ENCODE data around the gene SEC14L5. TPM values are rescaled to one million over a fixed set of nuclear protein-coding genes. Genes with fewer than 3 reads are reported as not detected.

Gene SEC14L5
- 0.09 and 0.28 TPM in 2 replicates for total RNA-seq

GRCh38 chr16:4957720-4958509, at the start of gene SEC14L5:
Gene SEC14L5, plus strand, starts transcription at chr16:4958330. Its CDS starts 994 bp downstream, at chr16:4959324.

GRCh38 chr16:4936991-4937781, 20.9 kb upstream of the SEC14L5 start, which contains the start of gene PPL:
Gene PPL, minus strand, starts transcription at chr16:4937148. Its CDS starts 103 bp downstream, at chr16:4937045.

GRCh38 chr16:5033256-5034166, 75.4 kb downstream of the SEC14L5 start, which contains the start of gene NAGPA:
Gene NAGPA, minus strand, starts transcription at chr16:5033935. Its CDS starts 21 bp downstream, at chr16:5033914.

GRCh38 chr16:5065813-5066212, 107.7 kb downstream of the SEC14L5 start, which contains the start of gene C16orf89:
Gene C16orf89, minus strand, starts transcription at chr16:5065956. Its CDS starts 48 bp downstream, at chr16:5065908.

Other genes with a start within 250 kb of the SEC14L5 start
- gene ANKS3, start 224.1 kb upstream of the SEC14L5 start, total RNA-seq, result 26.0 and 32.0 TPM in 2 replicates
- gene DNAAF8, start 223.8 kb upstream of the SEC14L5 start, total RNA-seq, result 1.4 and 1.7 TPM in 2 replicates
- gene ZNF500, start 191.2 kb upstream of the SEC14L5 start, total RNA-seq, result 5.0 and 8.1 TPM in 2 replicates
- not detected in 2 replicates for gene SEPTIN12, start 170.0 kb upstream of the SEC14L5 start, total RNA-seq
- gene SMIM22, start 163.0 kb upstream of the SEC14L5 start, total RNA-seq, result not detected in 2 replicates
- gene ROGDI, start 155.7 kb upstream of the SEC14L5 start, total RNA-seq, result 7.8 and 12.1 TPM in 2 replicates
- 33.1 and 42.1 TPM in 2 replicates for gene GLYR1, start 111.0 kb upstream of the SEC14L5 start, total RNA-seq
- 13.4 and 16.5 TPM in 2 replicates for gene UBN1, start 110.8 kb upstream of the SEC14L5 start, total RNA-seq
- gene PPL, start 21.2 kb upstream of the SEC14L5 start, total RNA-seq, result 5.4 and 8.9 TPM in 2 replicates
- 14.1 and 22.0 TPM in 2 replicates for gene NAGPA, start 75.6 kb downstream of the SEC14L5 start, total RNA-seq
- gene C16orf89, start 107.6 kb downstream of the SEC14L5 start, total RNA-seq, result 2.4 and 3.3 TPM in 2 replicates
- 36.8 and 48.5 TPM in 2 replicates for gene ALG1, start 113.5 kb downstream of the SEC14L5 start, total RNA-seq
- gene EEF2KMT, start 139.5 kb downstream of the SEC14L5 start, total RNA-seq, result 6.3 and 7.9 TPM in 2 replicates

All from smooth muscle cell of bladder (primary cell).